ENCODE measurements around the gene CDC14A.

DNA sequence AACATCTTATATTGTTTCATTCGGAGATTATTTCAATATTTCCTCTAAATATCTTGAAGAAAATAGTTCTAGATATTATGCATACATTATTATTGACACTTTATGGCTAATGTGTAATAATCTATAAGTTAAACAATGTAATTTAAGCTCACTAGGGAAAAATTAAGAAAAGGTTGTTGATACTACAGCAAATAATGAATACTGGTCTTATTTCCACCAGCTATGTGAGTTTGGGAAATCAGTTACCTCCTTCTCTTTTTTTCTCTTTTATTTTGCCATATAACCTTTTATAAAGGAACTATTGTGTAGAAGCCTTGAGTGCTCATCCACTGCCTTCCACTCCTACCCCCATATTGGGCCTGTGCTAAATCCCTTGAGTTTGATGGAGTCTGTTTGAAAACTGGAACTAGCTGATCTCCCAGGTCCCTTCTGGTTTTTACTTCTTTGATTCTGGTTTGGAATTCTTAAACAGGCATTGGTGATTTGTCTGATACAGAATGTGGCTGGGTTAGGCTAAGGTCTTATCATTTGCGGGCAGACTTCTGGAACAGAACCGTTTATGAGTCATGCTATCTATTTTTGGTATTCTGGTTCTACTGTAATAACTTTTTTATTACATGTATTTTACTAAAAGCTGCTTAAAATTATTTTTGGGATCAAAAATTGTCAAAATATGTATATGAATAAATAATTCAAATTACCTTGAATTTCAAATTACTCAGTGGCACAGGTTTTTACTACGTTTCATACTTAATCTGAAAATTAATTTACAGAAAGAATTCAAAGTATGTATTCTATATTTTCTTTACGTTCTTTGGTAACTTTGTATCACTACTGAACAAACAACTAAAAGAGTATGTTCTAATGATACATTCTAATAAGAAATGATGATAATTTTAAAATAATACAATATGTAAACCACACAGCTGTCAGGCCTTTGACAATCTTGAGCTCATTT, 5.0 kb upstream of the CDC14A start:
- TF ChIP-seq MEF2A (IDR thresholded peaks at IDR 0.05; ENCODE audit: borderline replicate concordance, low read depth) (peak; percentile 59; the same call in 1 of the 2 replicates), YY1 (IDR thresholded peaks at IDR 0.05; ENCODE audit: low read depth) (no peak), JUND (IDR thresholded peaks at IDR 0.05) (peak; percentile 21; the same call in 1 of the 2 replicates), FOSL2 (IDR thresholded peaks at IDR 0.05; ENCODE audit: borderline replicate concordance, low read depth) (no peak), CHD2 (IDR thresholded peaks at IDR 0.05; ENCODE audit: low read length, partially characterized antibody) (no peak), SIN3A (IDR thresholded peaks at IDR 0.05; ENCODE audit: borderline replicate concordance, low read depth, low read length) (no peak), POLR2AphosphoS5 (IDR thresholded peaks at IDR 0.05; ENCODE audit: low read depth, low read length) (no peak), TCF12 (IDR thresholded peaks at IDR 0.05) (no peak)
- TF ChIP-seq, protein P1, sequence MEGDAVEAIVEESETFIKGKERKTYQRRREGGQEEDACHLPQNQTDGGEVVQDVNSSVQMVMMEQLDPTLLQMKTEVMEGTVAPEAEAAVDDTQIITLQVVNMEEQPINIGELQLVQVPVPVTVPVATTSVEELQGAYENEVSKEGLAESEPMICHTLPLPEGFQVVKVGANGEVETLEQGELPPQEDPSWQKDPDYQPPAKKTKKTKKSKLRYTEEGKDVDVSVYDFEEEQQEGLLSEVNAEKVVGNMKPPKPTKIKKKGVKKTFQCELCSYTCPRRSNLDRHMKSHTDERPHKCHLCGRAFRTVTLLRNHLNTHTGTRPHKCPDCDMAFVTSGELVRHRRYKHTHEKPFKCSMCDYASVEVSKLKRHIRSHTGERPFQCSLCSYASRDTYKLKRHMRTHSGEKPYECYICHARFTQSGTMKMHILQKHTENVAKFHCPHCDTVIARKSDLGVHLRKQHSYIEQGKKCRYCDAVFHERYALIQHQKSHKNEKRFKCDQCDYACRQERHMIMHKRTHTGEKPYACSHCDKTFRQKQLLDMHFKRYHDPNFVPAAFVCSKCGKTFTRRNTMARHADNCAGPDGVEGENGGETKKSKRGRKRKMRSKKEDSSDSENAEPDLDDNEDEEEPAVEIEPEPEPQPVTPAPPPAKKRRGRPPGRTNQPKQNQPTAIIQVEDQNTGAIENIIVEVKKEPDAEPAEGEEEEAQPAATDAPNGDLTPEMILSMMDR (IDR thresholded peaks at IDR 0.05) = no peak
- TF ChIP-seq, protein P2, sequence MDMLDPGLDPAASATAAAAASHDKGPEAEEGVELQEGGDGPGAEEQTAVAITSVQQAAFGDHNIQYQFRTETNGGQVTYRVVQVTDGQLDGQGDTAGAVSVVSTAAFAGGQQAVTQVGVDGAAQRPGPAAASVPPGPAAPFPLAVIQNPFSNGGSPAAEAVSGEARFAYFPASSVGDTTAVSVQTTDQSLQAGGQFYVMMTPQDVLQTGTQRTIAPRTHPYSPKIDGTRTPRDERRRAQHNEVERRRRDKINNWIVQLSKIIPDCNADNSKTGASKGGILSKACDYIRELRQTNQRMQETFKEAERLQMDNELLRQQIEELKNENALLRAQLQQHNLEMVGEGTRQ (IDR thresholded peaks at IDR 0.05; ENCODE audit: borderline replicate concordance, low read depth, low read length) = no peak
- TF ChIP-seq, protein P3, sequence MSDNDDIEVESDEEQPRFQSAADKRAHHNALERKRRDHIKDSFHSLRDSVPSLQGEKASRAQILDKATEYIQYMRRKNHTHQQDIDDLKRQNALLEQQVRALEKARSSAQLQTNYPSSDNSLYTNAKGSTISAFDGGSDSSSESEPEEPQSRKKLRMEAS (IDR thresholded peaks at IDR 0.05; ENCODE audit: low read depth) = no peak

Measured in SK-N-SH (cell line).